ENCODE results near the gene HNF1A.

The HNF1A gene

DNA sequence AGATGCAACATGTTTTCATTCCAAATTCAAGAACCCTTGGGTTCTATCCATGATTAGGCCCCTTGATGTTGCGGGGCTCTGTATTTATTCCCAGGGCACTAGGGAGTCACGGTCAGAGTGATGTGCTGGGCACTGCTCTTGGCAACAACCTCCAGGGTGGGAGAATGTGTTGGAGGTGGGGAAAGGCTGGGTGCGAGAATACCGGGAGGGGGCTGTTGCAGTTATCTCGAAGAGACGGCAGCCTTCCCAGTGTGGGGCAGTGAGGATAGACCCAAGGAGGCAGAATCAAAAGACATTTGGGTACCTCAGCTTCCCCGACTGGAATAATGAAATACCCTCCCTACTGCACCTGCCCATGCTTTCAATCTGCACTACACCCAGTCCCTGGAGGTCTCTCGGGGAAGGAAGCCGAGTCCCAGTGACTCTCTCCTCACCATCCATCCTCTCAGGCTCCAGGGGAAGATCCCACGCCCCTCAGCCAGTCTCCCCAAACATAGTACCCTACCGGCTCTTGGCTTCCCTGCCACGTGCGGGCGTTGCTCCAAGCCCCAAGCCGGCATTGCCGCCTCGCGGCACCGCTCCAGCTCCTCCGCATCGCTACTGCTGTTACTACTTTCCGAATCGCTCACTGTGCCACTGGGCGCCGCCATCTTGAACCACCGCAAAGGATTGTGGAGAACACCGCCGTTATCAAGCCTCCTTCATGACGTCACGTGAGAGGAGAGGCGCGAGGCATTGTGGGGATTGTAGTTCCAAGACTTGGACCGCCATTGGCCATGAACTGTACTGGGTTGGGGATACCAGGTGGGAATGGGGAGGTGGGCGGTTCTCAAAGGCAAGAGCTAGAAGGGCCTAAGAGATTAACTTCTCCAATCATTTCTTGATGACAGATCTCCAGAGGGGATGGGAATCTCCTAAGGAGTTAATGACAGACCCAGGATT lies 37.8 kb downstream of the HNF1A start, which contains the start of gene C12orf43:
Gene C12orf43 (minus strand): TSS at position 663 of the 942 bp plus-strand sequence. CDS start 13 bp downstream, at position 650.
- in situ Hi-C loops (cut with MboI; ENCODE audit: low pct_unique_long_range_greater_than_20kb, low sequenced_read_pairs, unreplicated experiment), result no loop called here
- DNase-seq (ENCODE audit: low spot score), result peak; percentile 94
- TF ChIP-seq, protein P1, sequence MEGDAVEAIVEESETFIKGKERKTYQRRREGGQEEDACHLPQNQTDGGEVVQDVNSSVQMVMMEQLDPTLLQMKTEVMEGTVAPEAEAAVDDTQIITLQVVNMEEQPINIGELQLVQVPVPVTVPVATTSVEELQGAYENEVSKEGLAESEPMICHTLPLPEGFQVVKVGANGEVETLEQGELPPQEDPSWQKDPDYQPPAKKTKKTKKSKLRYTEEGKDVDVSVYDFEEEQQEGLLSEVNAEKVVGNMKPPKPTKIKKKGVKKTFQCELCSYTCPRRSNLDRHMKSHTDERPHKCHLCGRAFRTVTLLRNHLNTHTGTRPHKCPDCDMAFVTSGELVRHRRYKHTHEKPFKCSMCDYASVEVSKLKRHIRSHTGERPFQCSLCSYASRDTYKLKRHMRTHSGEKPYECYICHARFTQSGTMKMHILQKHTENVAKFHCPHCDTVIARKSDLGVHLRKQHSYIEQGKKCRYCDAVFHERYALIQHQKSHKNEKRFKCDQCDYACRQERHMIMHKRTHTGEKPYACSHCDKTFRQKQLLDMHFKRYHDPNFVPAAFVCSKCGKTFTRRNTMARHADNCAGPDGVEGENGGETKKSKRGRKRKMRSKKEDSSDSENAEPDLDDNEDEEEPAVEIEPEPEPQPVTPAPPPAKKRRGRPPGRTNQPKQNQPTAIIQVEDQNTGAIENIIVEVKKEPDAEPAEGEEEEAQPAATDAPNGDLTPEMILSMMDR (IDR thresholded peaks at IDR 0.05; ENCODE audit: extremely low read depth, insufficient read depth, missing control alignments), result no peak

DNA sequence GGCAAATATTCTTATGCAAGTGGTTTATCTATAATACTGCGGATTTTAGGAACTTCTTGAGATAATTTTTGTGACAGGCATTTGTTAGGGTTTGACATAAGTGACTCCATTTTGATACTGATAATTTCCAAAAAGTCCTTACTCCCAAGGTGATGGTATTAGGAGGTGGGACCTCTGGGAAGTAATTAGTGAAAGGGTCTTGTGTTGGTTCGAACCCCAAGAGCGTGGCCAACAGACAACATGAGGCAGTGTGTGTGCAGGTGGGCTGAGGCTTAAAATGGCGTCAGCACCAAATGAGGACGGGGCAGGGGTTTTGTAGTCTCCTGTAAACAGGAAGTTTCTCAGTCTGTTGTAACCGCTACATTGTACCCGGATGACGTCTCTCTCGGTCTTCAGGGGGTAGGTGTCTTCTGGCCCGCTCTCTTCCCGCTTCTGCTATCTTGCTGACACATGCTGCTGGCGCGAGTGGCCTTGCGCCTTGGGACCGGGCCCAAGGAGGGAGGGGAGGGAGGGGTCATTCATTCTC lies 39.7 kb downstream of the HNF1A start:
- TF ChIP-seq, protein P1 (IDR thresholded peaks at IDR 0.05; ENCODE audit: extremely low read depth, insufficient read depth, missing control alignments), result no peak
- DNase-seq (ENCODE audit: low spot score), result no peak
- in situ Hi-C loops (cut with MboI; ENCODE audit: low pct_unique_long_range_greater_than_20kb, low sequenced_read_pairs, unreplicated experiment), result no loop called here

DNA sequence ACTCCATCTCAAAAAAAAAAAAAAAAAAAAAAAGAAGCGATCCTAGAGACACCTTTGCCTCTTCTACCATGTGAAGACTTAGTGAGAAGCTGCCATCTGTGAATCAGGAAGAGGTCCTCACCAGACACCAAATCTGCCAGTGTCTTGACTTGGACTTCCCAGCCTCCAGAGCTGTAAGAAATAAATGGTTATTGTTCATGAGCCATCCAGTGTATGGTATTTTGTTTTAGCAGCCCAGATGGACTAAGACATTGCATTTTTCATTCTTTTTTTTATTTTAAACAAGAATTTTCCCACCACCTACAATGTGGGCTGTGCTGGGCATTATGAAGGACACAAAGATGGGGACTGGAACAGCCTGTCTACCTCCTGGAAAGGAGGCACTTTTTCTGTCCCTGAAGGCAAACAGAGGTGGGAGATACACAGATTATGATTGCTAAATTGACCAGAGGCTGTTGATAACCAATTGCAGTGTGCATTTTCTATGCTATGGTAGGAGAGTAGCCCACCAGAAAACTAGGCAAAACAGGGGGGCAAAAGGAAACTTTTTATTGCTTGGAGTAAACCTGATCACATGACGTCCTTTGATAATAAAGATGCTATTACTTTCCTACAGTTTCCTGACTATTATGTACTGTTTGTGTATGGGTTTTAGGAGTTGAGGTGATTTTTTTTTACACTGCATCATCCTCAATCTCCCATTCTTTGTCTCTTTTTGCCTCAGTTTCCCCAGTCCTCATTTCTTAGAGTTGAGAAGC lies 40.7 kb downstream of the HNF1A start:
- TF ChIP-seq, protein P1 (IDR thresholded peaks at IDR 0.05; ENCODE audit: extremely low read depth, insufficient read depth, missing control alignments), result no peak
- no peak for DNase-seq (ENCODE audit: low spot score)
- in situ Hi-C loops (cut with MboI; ENCODE audit: low pct_unique_long_range_greater_than_20kb, low sequenced_read_pairs, unreplicated experiment), result no loop called here

DNA sequence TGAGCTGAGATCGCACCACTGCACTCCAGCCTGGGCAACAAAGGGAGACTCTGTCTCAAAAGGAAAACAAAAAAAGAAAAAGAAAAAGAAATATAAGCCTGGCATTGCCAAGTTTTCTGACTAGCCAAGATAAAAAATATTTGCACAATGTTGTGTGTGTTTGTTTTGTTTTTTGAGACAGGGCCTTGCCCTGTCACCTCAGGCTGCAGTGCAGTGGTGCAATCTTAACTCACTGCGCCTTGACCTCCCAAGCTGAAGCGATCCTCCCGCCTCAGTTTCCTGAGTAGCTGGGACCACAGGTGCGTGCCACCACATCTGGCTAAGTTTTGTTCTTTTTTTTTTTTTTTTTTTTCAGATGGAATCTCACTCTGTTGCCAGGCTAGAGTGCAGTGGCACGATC lies 43.4 kb downstream of the HNF1A start:
- TF ChIP-seq, protein P1 (IDR thresholded peaks at IDR 0.05; ENCODE audit: extremely low read depth, insufficient read depth, missing control alignments), result no peak
- DNase-seq (ENCODE audit: low spot score), result no peak
- in situ Hi-C loops (cut with MboI; ENCODE audit: low pct_unique_long_range_greater_than_20kb, low sequenced_read_pairs, unreplicated experiment), result no loop called here

DNA sequence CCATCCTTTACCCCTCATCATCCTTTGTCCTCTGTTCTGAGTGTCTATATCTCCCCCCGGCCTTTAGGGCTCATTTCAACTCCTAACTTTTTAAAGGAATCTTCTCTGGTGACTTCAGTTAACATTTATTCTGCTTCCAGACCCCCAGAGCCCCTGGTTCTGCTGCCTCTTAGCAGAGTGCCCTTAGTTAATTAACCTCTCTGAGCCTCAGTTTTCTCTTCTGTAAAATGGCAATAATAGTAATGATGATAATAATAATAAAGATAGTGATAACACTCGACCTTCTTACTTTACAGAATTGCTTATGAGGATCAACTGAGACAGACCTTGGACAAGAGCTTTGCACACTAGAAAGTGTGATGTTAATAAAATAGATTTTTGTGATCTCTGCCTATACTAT lies 44.4 kb downstream of the HNF1A start:
- in situ Hi-C loops (cut with MboI; ENCODE audit: low pct_unique_long_range_greater_than_20kb, low sequenced_read_pairs, unreplicated experiment), result no loop called here
- no peak for DNase-seq (ENCODE audit: low spot score)
- TF ChIP-seq, protein P1 (IDR thresholded peaks at IDR 0.05; ENCODE audit: extremely low read depth, insufficient read depth, missing control alignments), result no peak

DNA sequence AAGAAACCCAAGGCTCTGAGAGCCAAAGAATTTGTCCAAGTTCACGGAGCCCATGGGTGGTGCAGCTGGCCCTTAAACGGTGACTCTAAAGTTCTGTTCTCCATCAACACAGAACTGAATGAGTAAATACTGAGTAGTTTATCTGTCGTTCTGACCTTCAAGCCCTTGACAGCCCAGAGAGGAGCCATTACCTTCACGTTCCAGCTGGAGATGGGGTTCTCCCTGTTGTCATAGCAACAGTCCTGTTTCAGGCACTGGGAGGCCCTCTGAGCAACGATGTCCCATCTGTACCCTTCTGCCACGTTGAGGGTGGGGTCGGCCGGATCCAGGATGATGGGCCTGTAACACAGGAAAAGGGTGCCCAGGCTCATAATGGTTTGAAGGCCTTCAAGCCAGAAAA lies 45.5 kb downstream of the HNF1A start:
- DNase-seq (ENCODE audit: low spot score), result no peak
- TF ChIP-seq, protein P1 (IDR thresholded peaks at IDR 0.05; ENCODE audit: extremely low read depth, insufficient read depth, missing control alignments), result no peak
- in situ Hi-C loops (cut with MboI; ENCODE audit: low pct_unique_long_range_greater_than_20kb, low sequenced_read_pairs, unreplicated experiment), result no loop called here

Data from GM13977 (cell line).